GM23248 (cell line): Measurements from ENCODE around the gene SFTPB. TPM values are rescaled to one million over a fixed set of nuclear protein-coding genes. Genes with fewer than 3 reads are reported as not detected.
A peak's percentile ranks its signal among the peaks of the same experiment; 100 is the strongest.

Experiments
- DNase-seq: peaks from one replicate; pipeline ENCODE4 v3.0.0-alpha.2; 2015
- H2AFZ ChIP-seq: fragments of 200-600 bp; sonication (generic); 2 replicates; pipeline ENCODE4 v1.6.1; 2016; ENCODE audit warnings: antibody characterized with exemption
- H3F3A ChIP-seq: fragments of 200-600 bp; sonication (generic); 2 replicates; pipeline ENCODE4 v1.6.1; 2016; ENCODE audit warnings: mild to moderate bottlenecking, antibody characterized with exemption, mixed run types; ENCODE audit not compliant: insufficient read depth
- H3K27ac ChIP-seq: fragments of 200-600 bp; sonication (generic); 2 replicates; pipeline ENCODE4 v1.5.1; 2016; ENCODE audit warnings: mild to moderate bottlenecking
- H3K27me3 ChIP-seq: fragments of 200-600 bp; sonication (generic); replicated peaks from 2 replicates; pipeline ENCODE4 v1.6.1; 2016; ENCODE audit warnings: mild to moderate bottlenecking; ENCODE audit not compliant: insufficient read depth
- H3K36me3 ChIP-seq: fragments of 200-600 bp; sonication (generic); 2 replicates; pipeline ENCODE4 v1.6.1; 2016; ENCODE audit warnings: low read depth, mild to moderate bottlenecking
- H3K4me1 ChIP-seq: fragments of 200-600 bp; sonication (generic); 2 replicates; pipeline ENCODE4 v1.6.1; 2016; ENCODE audit warnings: mild to moderate bottlenecking; ENCODE audit not compliant: insufficient read depth
- H3K4me2 ChIP-seq: fragments of 200-600 bp; sonication (generic); one replicate; pipeline ENCODE4 v1.6.1; 2016; ENCODE audit warnings: mild to moderate bottlenecking; ENCODE audit not compliant: unreplicated experiment
- H3K4me3 ChIP-seq: fragments of 200-600 bp; sonication (generic); 2 replicates; pipeline ENCODE4 v1.5.1; 2016; ENCODE audit warnings: mild to moderate bottlenecking
- H3K79me2 ChIP-seq: fragments of 200-600 bp; sonication (generic); 2 replicates; pipeline ENCODE4 v1.6.1; 2016; ENCODE audit warnings: mild to moderate bottlenecking; ENCODE audit not compliant: insufficient read depth
- H3K9ac ChIP-seq: fragments of 200-600 bp; sonication (generic); 2 replicates; pipeline ENCODE4 v1.6.1; 2016; ENCODE audit warnings: mild to moderate bottlenecking
- H3K9me2 ChIP-seq: fragments of 200-600 bp; sonication (generic); 2 replicates; pipeline ENCODE4 v1.6.1; 2016; ENCODE audit warnings: mixed run types, mild to moderate bottlenecking, moderate library complexity; ENCODE audit not compliant: insufficient read depth
- H3K9me3 ChIP-seq: fragments of 200-600 bp; sonication (generic); one replicate; pipeline ENCODE4 v1.6.1; 2017; ENCODE audit warnings: low read depth
- H4K20me1 ChIP-seq: fragments of 200-600 bp; sonication (generic); 2 replicates; pipeline ENCODE4 v1.6.0; 2016; ENCODE audit not compliant: insufficient read depth
- EZH2 ChIP-seq: fragments of 200-600 bp; sonication (generic); IDR thresholded peaks from 2 replicates; pipeline ENCODE4 v1.6.1; 2018; ENCODE audit warnings: antibody characterized with exemption, mild to moderate bottlenecking; ENCODE audit not compliant: insufficient read depth, poor library complexity, severe bottlenecking
- EZH2phosphoT487 ChIP-seq: fragments of 200-600 bp; sonication (generic); IDR thresholded peaks from 2 replicates; pipeline ENCODE4 v1.6.1; 2018; ENCODE audit warnings: antibody characterized with exemption, moderate library complexity, mild to moderate bottlenecking, low read depth; ENCODE audit not compliant: insufficient read depth
- WGBS, 2 experiments: methylation state at CpG; one replicate each; pipeline ENCODE4 v1.1.6; 2015 to 2017; ENCODE audit warnings: low lambda C conversion rate in 2 of 2, low coverage in 1 of 2; ENCODE audit errors: missing lambda C conversion rate in 2 of 2; 5-methylcytosine and 5-hydroxymethylcytosine counted together
- in situ Hi-C: fragments of 300-500 bp; cut with MboI; formaldehyde crosslinking; loops from 2 replicates; pipeline ENCODE4 v1.15.0; 2020
- polyA plus RNA-seq: library from polyadenylated mRNA; unstranded; fragments of >200 nt; fragmentation: Nextera tagmentation; extraction: Ambion mirVana; gene quantifications from 2 replicates; pipeline ENCODE4 v1.2.1, GENCODE V29; 2016
- total RNA-seq: library from RNA; depleted of rRNA; stranded (reverse); fragments of >200 nt; shearing (Covaris generic); gene quantifications from 2 replicates; pipeline ENCODE4 v1.2.3, GENCODE V29; 2014

SFTPB gene
- total and polyA plus RNA-seq, 2 experiments from 2014 or later: not detected

DNA sequence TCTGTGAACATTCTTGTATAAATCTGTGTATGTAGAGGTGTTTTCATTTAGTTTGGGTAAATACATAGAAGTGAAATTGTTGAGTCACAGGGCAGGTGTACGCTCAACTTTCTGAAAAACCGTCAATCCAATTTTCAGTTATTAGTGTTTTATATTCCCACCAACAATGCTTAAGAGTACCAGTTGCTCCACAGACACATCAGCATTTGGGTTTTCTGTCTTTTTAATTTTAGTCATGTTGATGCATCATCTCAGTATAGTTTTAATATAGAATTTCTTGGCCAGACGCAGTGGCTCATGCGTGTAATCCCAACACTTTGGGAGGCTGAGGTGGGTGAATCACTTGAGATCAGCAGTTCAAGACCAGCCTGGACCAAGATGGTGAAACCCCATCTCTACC is 22.9 kb upstream of the SFTPB start:
- no peaks in the 10 kb centered on the region for H3K36me3 ChIP-seq
- TF ChIP-seq EZH2: no peak
- TF ChIP-seq EZH2phosphoT487: no peak
- 85 to 90% methylated on average over 4 of the region's 4 CpGs for WGBS, 2 experiments
- no peaks in the 10 kb centered on the region for H3K27me3 ChIP-seq
- in situ Hi-C loops: no loop called here
- no peaks in the 10 kb centered on the region for H3F3A ChIP-seq
- H4K20me1 ChIP-seq: no peaks in the 10 kb centered on the region
- H3K4me3 ChIP-seq: no peak overlapping the region
- no peak overlapping the region for H3K9ac ChIP-seq
- H2AFZ ChIP-seq: no peak overlapping the region
- DNase-seq: no peak
- H3K9me2 ChIP-seq: no peaks in the 10 kb centered on the region
- no peak overlapping the region for H3K27ac ChIP-seq
- no peaks in the 10 kb centered on the region for H3K4me1 ChIP-seq
- H3K4me2 ChIP-seq: no peak overlapping the region
- no peaks in the 10 kb centered on the region for H3K79me2 ChIP-seq
- H3K9me3 ChIP-seq: no peaks in the 10 kb centered on the region

DNA sequence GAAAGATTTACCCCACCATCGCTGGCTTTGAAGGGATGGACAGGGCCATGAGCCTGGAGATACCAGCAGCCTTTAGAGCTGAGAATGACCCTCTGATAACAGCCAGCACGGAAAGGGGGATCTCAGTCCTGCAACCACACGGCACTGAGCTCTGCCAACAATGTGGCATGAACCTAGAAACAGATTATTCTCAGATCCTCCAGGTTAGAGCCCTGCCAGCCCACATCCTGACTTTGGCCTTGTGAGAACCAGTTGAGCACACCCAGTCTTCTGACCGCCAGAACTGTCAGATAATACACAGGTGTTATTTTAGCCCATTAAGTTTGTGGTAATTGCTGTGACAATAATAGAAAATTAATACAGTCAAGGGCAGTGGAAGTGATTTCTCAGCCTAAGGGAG is 16.8 kb upstream of the SFTPB start:
- H4K20me1 ChIP-seq: no peaks in the 10 kb centered on the region
- H3K36me3 ChIP-seq: no peaks in the 10 kb centered on the region
- no peak overlapping the region for H3K9ac ChIP-seq

DNA sequence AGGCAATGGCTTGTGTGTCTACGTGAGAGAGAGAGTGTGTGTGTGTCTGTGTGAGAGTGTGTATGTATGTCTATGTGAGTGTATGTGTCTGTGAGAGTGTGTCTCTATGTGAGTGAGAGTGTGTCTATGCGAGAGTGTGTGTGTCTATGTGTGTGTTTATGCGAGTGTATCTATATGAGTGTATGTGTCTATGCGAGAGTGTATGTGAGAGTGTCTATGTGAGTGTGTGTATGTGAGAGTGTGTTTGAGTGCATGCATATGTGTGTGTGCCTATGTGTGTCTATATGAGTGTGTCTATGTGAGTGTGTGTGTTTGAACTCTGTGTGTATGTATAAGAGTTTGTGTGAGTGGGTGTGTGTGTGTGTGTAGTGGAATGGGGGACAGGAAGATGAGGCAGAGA is 16.4 kb upstream of the SFTPB start:
- no peak overlapping the region for H3K4me3 ChIP-seq
- H3K27me3 ChIP-seq: no peaks in the 10 kb centered on the region
- no peak for DNase-seq
- H3K9ac ChIP-seq: no peak overlapping the region
- H4K20me1 ChIP-seq: no peaks in the 10 kb centered on the region
- no peak overlapping the region for H3K27ac ChIP-seq
- peaks cover 18% of the 10 kb centered on the region; the same call in 1 of the 2 replicates for H3K4me1 ChIP-seq
- H3K9me2 ChIP-seq: no peaks in the 10 kb centered on the region
- H3K36me3 ChIP-seq: no peaks in the 10 kb centered on the region
- H3K9me3 ChIP-seq: no peaks in the 10 kb centered on the region
- WGBS, 2 experiments: 95 to 99% methylated on average over 4 of the region's 4 CpGs
- TF ChIP-seq EZH2phosphoT487 (no peak), EZH2 (no peak)
- H3K79me2 ChIP-seq: no peaks in the 10 kb centered on the region
- in situ Hi-C loops: no loop called here
- peaks cover 18% of the 10 kb centered on the region; the same call in 1 of the 2 replicates for H3F3A ChIP-seq
- H2AFZ ChIP-seq: no peak overlapping the region
- no peak overlapping the region for H3K4me2 ChIP-seq

More for the DNA sequence above, 16.8 kb upstream of the SFTPB start:
- peaks cover 18% of the 10 kb centered on the region; the same call in 1 of the 2 replicates for H3F3A ChIP-seq
- H3K79me2 ChIP-seq: no peaks in the 10 kb centered on the region
- no peak overlapping the region for H3K4me3 ChIP-seq
- no peak overlapping the region for H3K27ac ChIP-seq
- 90% methylated on average over 4 of the region's 4 CpGs for WGBS, 2 experiments
- no peaks in the 10 kb centered on the region for H3K27me3 ChIP-seq
- H3K4me1 ChIP-seq: peaks cover 18% of the 10 kb centered on the region; the same call in 1 of the 2 replicates
- DNase-seq: no peak
- no peaks in the 10 kb centered on the region for H3K9me2 ChIP-seq
- H3K4me2 ChIP-seq: no peak overlapping the region
- in situ Hi-C loops: no loop called here
- no peaks in the 10 kb centered on the region for H3K9me3 ChIP-seq
- no peak overlapping the region for H2AFZ ChIP-seq
- TF ChIP-seq EZH2: no peak
- no peak for TF ChIP-seq EZH2phosphoT487

DNA sequence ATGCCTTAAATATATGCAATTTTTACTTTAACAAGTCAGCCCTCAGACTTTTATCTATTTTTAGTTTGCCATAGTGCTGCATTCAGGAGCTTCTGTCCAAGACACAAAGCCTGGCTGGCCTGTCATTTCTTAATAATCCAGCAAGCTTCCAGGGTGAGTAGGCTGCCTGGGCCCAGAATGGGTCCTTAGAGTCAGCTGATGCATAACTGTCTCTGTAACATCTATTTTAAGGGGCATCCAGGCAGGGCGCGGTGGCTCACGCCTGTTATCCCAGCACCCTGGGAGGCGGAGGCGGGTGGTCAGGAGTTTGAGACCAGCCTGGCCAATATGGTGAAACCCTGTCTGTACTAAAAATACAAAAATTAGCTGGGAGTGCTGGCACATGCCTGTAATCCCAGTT is 14.4 kb upstream of the SFTPB start:
- H3K36me3 ChIP-seq: no peaks in the 10 kb centered on the region
- WGBS, 2 experiments: 81 to 88% methylated on average over 5 of the region's 5 CpGs
- no peaks in the 10 kb centered on the region for H3K27me3 ChIP-seq
- H3K27ac ChIP-seq: 0 out of 2 replicates have a peak overlapping the region, but pooled peaks have one; percentile 17
- H3K4me2 ChIP-seq: no peak overlapping the region
- no peaks in the 10 kb centered on the region for H3K79me2 ChIP-seq
- H3K4me1 ChIP-seq: peaks cover 18% of the 10 kb centered on the region; the same call in 1 of the 2 replicates
- peaks cover 18% of the 10 kb centered on the region; the same call in 1 of the 2 replicates for H3F3A ChIP-seq
- no peaks in the 10 kb centered on the region for H3K9me3 ChIP-seq
- DNase-seq: peak; percentile 72
- no peak overlapping the region for H2AFZ ChIP-seq
- in situ Hi-C loops: no loop called here
- H3K9me2 ChIP-seq: no peaks in the 10 kb centered on the region
- no peak for TF ChIP-seq EZH2
- TF ChIP-seq EZH2phosphoT487: no peak
- no peaks in the 10 kb centered on the region for H4K20me1 ChIP-seq
- H3K9ac ChIP-seq: no peak overlapping the region
- H3K4me3 ChIP-seq: no peak overlapping the region
